ENCODE measurements around the gene ZNF124.

DNA sequence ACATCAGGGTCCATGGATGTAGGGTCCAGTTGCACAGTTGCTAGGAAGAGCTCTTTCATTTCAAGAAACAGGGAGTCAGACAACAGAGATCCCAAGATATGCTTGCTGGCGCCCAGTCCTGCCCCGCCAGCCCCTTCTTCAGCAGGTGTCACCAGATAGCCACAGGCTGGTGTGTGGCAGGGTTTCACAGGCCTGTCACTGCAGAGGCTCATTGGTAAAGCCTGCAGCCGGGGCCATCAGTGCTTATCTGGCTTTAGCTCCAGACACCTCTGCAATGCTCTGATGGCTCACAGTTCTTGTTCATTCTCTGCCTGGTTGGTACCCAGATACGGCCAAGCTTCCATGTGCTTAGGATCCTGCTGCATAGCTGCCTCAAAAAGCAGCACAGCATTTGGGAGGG lies 12.4 kb upstream of the ZNF124 start:
- no peak for TF ChIP-seq CTCF (IDR thresholded peaks at IDR 0.05; ENCODE audit: low read depth, low read length)
- TF ChIP-seq POLR2A (IDR thresholded peaks at IDR 0.05; ENCODE audit: extremely low read depth, insufficient read length) = no peak
